Loucy (cell line): ENCODE measurements around the gene BCAS4.

Experiments used
- EZH2phosphoT487 ChIP-seq: fragments of 200-600 bp; IDR thresholded peaks from 2 replicates; pipeline ENCODE4 v1.6.1; 2018; ENCODE audit warnings: antibody characterized with exemption, mild to moderate bottlenecking, moderate library complexity, borderline replicate concordance
- TF ChIP-seq, protein P1 (sequence below): fragments of 200-600 bp; sonication (generic); conservative IDR thresholded peaks from 2 replicates; pipeline ENCODE4 v1.5.1; 2014; ENCODE audit warnings: mild to moderate bottlenecking, antibody characterized with exemption, low read length

DNA sequence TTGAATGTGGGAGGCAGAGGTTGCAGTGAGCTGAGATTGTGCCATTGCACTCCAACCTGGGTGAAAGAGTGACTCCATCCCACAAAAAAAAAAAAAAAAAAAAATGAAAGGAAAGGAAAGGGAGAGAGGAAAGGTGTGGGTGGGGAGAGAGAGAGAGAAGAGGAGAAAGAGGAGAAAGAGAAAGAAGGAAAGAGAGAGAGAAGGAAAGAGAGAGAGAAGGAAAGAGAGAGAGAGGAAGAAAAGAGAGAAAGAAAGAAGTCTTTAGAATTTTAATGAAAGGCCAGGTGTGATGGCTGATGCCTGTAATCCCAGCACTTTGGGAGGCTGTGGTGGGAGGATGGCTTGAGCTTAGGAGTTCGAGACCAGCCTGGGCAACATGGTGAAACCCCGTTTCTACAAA, 7.7 kb upstream of the BCAS4 start:
- TF ChIP-seq, protein P1, sequence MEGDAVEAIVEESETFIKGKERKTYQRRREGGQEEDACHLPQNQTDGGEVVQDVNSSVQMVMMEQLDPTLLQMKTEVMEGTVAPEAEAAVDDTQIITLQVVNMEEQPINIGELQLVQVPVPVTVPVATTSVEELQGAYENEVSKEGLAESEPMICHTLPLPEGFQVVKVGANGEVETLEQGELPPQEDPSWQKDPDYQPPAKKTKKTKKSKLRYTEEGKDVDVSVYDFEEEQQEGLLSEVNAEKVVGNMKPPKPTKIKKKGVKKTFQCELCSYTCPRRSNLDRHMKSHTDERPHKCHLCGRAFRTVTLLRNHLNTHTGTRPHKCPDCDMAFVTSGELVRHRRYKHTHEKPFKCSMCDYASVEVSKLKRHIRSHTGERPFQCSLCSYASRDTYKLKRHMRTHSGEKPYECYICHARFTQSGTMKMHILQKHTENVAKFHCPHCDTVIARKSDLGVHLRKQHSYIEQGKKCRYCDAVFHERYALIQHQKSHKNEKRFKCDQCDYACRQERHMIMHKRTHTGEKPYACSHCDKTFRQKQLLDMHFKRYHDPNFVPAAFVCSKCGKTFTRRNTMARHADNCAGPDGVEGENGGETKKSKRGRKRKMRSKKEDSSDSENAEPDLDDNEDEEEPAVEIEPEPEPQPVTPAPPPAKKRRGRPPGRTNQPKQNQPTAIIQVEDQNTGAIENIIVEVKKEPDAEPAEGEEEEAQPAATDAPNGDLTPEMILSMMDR, result no peak
- no peak for TF ChIP-seq EZH2phosphoT487
